GM19463 (cell line): ENCODE measurements around the gene MTX3.

ENCODE experiments used
- ATAC-seq: cut with Tn5 transposase; IDR thresholded peaks from one replicate; pipeline ENCODE4 v1.9.1; 2021; ENCODE audit warnings: mild to moderate bottlenecking, moderate library complexity; ENCODE audit not compliant: unreplicated experiment

The MTX3 gene, protein sequence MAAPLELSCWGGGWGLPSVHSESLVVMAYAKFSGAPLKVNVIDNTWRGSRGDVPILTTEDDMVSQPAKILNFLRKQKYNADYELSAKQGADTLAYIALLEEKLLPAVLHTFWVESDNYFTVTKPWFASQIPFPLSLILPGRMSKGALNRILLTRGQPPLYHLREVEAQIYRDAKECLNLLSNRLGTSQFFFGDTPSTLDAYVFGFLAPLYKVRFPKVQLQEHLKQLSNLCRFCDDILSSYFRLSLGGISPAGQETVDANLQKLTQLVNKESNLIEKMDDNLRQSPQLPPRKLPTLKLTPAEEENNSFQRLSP

GRCh38 chr5:79990598-79991507 is at the start of gene MTX3:
TSS of gene MTX3 (minus strand) at chr5:79991262. CDS start at chr5:79991238, 24 bp downstream.
- ATAC-seq: peak; percentile 85

DNA sequence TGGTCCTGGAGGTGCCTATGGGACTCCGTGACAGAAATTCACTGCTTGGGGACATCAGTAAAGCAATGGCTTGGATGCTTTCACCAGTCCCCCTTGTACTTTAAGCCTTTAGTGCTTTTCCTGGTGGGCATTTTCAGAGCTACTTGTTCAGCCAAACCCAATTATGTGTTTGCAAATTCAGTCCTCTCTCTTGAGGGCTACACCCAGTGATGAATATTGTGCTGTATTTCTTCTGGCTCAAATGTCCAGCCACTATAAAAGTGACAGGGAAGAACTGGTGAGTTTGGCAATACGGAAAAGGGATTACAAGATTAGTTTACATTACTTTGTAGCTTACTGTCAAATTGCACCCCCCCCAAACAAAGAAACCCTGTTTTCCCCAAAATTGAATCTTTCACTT is 48.6 kb upstream of the MTX3 start:
- ATAC-seq: no peak

- ATAC-seq: no peak
These were observed 46.3 kb upstream of the MTX3 start for GRCh38 chr5:80037366-80037765.

- ATAC-seq: no peak
These were observed 45.6 kb upstream of the MTX3 start for GRCh38 chr5:80036615-80037014.

GRCh38 chr5:80035839-80036238 is 44.8 kb upstream of the MTX3 start:
- no peak for ATAC-seq

- ATAC-seq: no peak
These were observed 44.1 kb upstream of the MTX3 start, which contains the start of gene THBS4 for GRCh38 chr5:80034962-80035821. TSS of gene THBS4 (plus strand) at chr5:80035348. CDS start at chr5:80035538, 190 bp downstream.

DNA sequence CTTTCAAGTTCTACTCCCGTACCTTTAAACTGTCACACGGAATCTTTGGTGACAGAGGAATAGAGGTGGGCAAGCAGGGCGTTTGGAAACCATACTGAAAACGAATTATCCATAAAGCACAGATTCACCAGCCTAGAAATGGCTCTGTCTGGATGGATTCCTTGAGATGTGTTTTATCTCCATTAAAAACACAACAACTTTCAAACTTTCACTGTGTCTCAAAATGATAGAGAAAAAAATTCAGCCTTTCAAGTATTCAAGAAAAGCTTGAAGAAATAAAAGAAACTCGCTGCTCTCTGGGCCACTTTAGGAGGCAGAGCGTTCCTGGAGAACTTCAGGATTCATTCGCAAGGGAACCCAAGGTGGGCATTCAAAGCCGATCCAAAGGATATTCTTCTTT is 43.5 kb upstream of the MTX3 start:
- ATAC-seq: no peak

- no peak for ATAC-seq
These were observed 42.5 kb upstream of the MTX3 start for GRCh38 chr5:80033513-80033912.

- no peak for ATAC-seq
These were observed 40.0 kb upstream of the MTX3 start for GRCh38 chr5:80031109-80031508.

DNA sequence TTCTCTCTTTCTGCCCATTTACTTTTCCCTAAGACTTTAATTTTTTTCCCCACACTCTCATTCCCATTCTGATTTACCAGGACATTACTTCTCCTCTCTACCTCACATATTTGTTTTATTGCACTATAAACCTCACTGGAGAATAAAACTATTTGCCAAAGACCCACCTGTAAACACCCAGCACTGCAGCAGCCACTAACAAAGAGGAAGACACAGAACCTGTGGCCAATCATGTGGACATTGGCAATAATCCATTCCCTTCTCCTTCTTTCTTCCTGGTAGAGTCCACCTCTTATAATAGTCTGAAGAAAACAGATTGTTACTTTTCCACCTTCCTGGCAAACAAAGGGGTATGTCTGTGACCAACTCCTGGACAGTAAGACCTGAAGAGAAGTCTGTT is 35.8 kb upstream of the MTX3 start:
- ATAC-seq: no peak

- ATAC-seq: no peak
These were observed 34.0 kb upstream of the MTX3 start for GRCh38 chr5:80025069-80025468.

GRCh38 chr5:80010754-80011392 is 19.8 kb upstream of the MTX3 start:
- no peak for ATAC-seq

DNA sequence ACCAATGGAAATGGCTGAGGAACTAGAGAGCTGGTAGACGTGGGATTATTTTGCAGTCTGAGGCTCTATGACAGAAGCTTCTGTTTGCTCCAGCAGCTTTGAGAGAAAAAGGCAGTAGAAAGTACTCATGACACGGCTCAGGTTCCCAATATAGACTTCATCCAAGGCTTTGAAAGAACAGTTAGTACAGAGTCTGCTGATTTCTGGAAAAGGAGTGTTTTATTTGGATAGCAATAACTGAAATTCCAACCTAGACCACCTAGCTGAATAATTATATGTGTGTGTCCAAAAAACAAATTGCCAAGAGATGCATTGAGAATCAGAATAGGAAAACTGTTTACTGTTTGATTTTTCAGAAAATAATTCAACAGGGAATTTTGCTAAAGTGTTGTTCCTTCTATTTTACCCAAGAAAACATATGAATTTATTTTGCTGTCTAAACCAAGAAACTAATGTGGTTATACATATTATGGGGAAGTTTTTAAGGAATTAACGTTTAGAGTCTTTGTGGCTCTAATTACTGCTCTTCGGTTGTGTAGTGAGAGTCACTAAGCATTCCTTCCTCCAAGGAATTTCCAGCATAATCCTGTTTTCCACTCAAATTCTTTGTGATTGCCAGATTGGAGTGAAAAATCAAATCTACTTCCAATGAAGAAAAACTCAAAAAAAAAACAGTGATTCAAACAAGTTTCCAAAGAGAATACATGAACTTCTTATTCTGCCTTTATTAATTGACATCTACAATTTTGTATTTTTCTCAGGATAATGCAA is 18.1 kb upstream of the MTX3 start:
- no peak for ATAC-seq

- no peak for ATAC-seq
These were observed 11.6 kb upstream of the MTX3 start for GRCh38 chr5:80002677-80003076.

GRCh38 chr5:79999722-80000121 is 8.7 kb upstream of the MTX3 start:
- ATAC-seq: no peak

DNA sequence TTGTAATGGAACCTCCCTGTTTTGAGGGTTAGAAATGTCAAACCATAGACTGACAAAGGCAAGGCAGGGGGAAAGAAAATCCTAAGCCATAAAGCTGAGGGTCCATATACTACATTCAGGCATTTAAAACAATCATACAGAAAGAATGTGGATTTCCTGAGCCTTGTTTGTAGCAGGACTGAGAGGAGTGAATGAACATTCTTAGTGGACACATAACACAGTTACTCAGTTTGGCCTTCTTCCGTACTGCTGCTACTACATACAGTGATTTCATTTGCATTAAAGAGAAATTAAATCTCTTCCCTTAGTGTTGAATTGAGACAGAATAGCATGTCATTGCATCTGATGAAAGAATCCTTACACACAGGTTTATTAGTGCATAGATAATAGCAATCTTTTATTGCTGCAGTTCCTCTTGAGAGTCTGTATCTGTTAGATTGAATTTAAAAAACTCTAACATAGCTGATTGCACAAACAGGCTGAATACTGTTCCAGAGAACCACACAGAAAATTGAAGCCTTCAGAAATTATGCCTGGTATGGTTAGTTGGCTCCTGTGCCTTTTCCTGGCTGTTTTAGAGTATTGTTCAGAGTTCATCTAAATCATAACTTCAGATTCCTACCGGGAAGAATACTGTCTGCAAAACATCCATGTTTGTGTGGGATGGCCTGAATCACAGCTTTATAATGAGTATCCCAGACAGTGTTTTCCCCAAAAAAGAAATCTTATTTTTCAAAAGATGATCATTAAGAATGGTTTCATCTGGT is 2.0 kb upstream of the MTX3 start:
- no peak for ATAC-seq

DNA sequence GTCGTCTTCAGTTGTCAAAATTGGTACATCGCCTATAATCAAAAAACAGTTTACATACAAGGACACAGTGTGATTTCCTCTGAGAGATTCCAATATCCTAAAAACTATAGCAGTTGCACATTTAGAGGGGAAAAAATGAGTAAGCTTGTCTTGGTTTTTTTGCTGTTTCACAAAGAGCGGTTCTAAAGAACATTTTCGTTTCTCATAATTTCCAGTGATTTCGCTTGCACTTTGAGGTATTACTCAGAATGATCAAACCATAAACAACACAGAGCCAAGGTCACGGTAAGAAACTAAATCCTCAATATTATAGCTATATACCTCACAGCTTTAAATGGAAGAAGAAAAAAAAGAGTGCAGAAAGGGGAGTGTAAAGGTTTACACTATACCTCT is 861 bp downstream of the MTX3 start:
- ATAC-seq: peak; percentile 46

GRCh38 chr5:79986260-79986659 is 4.8 kb downstream of the MTX3 start:
- ATAC-seq: no peak

DNA sequence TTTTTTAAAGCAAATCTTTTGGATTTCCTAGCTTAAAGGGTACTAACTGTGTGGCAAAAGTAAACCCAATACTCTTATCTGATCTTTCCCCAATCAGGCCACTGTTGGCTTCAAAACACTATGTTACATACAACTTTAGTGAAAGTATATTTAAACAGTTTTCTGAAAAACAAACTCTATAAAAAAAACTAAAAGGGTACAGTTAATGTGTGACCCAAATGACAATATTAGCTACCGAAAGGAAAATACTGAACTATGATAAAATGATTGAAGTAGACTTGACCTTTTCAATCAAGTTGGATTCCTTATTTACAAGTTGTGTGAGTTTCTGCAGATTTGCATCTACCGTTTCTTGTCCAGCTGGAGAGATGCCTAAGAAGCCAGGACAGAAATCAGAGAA is 5.8 kb downstream of the MTX3 start:
- ATAC-seq: no peak
